Neutrophil (primary cell): ENCODE measurements around the gene SLC7A1.

ENCODE experiments used
- H3K27ac ChIP-seq: fragments of 200-600 bp; sonication (generic); 2 replicates; pipeline ENCODE4 v1.5.1; 2016; ENCODE audit warnings: mild to moderate bottlenecking, moderate library complexity
- H3K27me3 ChIP-seq: fragments of 200-600 bp; sonication (generic); 2 replicates; pipeline ENCODE4 v1.6.0; 2016; ENCODE audit warnings: mild to moderate bottlenecking
- H3K36me3 ChIP-seq: fragments of 200-600 bp; sonication (generic); 2 replicates; pipeline ENCODE4 v1.5.1; 2017
- H3K4me1 ChIP-seq, 2 experiments: fragments of 200-600 bp in 1 of 2; sonication (generic) in 1 of 2; 1 replicate in 1 of 2; 2 replicates in 1 of 2; pipeline versions ENCODE4 v1.5.1 to v1.6.1; 2013 to 2016; ENCODE audit warnings: low read depth in 1 of 2, low read length in 1 of 2, mild to moderate bottlenecking in 1 of 2, moderate library complexity in 1 of 2; ENCODE audit not compliant: control insufficient read depth in 1 of 2, insufficient read depth in 1 of 2
- H3K4me3 ChIP-seq, 2 experiments: fragments of 200-600 bp in 1 of 2; sonication (generic) in 1 of 2; 1 replicate in 1 of 2; 2 replicates in 1 of 2; pipeline ENCODE4 v1.5.1; 2013 to 2016; ENCODE audit warnings: low read depth in 1 of 2, low read length in 1 of 2, mild to moderate bottlenecking in 1 of 2, moderate library complexity in 1 of 2
- H3K9me3 ChIP-seq: fragments of 200-600 bp; sonication (generic); 2 replicates; pipeline ENCODE4 v1.5.1; 2016
- TF ChIP-seq, protein P1 (sequence below): fragments of 200-600 bp; sonication (generic); IDR thresholded peaks from 2 replicates; pipeline ENCODE4 v1.5.1; 2016; ENCODE audit warnings: antibody characterized with exemption

Gene SLC7A1

DNA sequence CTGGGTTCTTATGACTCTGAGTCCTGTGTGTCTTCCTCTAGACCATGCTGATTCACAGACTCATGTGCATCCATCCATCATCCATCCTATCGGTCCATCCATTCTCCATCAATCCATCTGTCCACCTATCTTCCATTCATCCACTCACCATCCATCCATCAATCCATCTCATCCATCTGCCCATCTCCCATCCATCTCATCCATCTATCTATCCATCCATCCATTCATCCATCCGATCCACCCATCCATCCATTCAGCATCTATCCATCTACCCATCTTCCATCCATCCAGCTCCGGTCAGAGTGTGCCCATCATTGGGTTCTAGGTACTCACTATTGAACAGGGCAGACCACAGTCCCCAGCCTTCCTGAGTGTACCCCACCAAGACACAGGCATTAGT is 75.6 kb downstream of the SLC7A1 start:
- Histone ChIP-seq H3K27ac (no peak overlapping the region), H3K4me3 (no peak overlapping the region), H3K9me3 (no peaks in the 10 kb centered on the region), H3K36me3 (peaks cover 53% of the 10 kb centered on the region), H3K4me1 (peaks cover 6 to 10% of the 10 kb centered on the region in 2 experiments), H3K27me3 (no peaks in the 10 kb centered on the region)
- TF ChIP-seq, protein P1, sequence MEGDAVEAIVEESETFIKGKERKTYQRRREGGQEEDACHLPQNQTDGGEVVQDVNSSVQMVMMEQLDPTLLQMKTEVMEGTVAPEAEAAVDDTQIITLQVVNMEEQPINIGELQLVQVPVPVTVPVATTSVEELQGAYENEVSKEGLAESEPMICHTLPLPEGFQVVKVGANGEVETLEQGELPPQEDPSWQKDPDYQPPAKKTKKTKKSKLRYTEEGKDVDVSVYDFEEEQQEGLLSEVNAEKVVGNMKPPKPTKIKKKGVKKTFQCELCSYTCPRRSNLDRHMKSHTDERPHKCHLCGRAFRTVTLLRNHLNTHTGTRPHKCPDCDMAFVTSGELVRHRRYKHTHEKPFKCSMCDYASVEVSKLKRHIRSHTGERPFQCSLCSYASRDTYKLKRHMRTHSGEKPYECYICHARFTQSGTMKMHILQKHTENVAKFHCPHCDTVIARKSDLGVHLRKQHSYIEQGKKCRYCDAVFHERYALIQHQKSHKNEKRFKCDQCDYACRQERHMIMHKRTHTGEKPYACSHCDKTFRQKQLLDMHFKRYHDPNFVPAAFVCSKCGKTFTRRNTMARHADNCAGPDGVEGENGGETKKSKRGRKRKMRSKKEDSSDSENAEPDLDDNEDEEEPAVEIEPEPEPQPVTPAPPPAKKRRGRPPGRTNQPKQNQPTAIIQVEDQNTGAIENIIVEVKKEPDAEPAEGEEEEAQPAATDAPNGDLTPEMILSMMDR = no peak

GRCh38 chr13:29516880-29517279 is 78.6 kb downstream of the SLC7A1 start:
- H3K9me3 ChIP-seq = no peaks in the 10 kb centered on the region
- H3K4me1 ChIP-seq = peaks cover 6 to 10% of the 10 kb centered on the region in 2 experiments
- no peak overlapping the region for H3K4me3 ChIP-seq
- H3K36me3 ChIP-seq = peaks cover 50% of the 10 kb centered on the region
- no peak overlapping the region for H3K27ac ChIP-seq
- no peaks in the 10 kb centered on the region for H3K27me3 ChIP-seq
- TF ChIP-seq, protein P1 = no peak

GRCh38 chr13:29516012-29516411 is 79.5 kb downstream of the SLC7A1 start:
- TF ChIP-seq, protein P1 = no peak
- H3K4me1 ChIP-seq = peaks cover 6 to 10% of the 10 kb centered on the region in 2 experiments
- no peak overlapping the region for H3K4me3 ChIP-seq
- H3K36me3 ChIP-seq = peaks cover 42% of the 10 kb centered on the region
- H3K27ac ChIP-seq = no peak overlapping the region
- no peaks in the 10 kb centered on the region for H3K9me3 ChIP-seq
- H3K27me3 ChIP-seq = no peaks in the 10 kb centered on the region

DNA sequence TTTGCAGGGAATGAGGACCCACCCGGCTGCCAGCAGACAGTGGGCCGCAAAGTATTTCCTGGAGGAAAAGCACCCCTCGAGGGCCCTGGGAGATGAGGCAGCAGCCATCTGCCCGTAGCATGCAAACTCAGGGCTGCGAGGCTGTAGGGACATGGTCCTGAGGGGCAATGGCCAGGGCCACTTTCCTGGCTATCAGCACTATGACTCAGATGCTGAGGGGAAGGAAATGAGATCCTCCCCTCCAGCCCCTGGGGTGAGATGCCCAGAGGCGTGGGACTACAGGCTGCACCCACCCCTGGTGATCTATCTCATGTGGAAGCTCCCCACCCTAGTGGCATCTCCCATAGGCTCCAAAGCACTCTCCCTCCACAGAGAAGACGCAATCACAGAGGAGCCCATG is 80.1 kb downstream of the SLC7A1 start:
- no peak overlapping the region for H3K27ac ChIP-seq
- H3K9me3 ChIP-seq = no peaks in the 10 kb centered on the region
- H3K36me3 ChIP-seq = peaks cover 37% of the 10 kb centered on the region
- H3K4me3 ChIP-seq = no peak overlapping the region
- peaks cover 6 to 10% of the 10 kb centered on the region in 2 experiments for H3K4me1 ChIP-seq
- no peaks in the 10 kb centered on the region for H3K27me3 ChIP-seq
- TF ChIP-seq, protein P1 = no peak

GRCh38 chr13:29514720-29515310 is 80.7 kb downstream of the SLC7A1 start:
- no peaks in the 10 kb centered on the region for H3K9me3 ChIP-seq
- no peaks in the 10 kb centered on the region for H3K27me3 ChIP-seq
- H3K27ac ChIP-seq = no peak overlapping the region
- H3K36me3 ChIP-seq = peaks cover 37% of the 10 kb centered on the region
- TF ChIP-seq, protein P1 = no peak
- H3K4me1 ChIP-seq = peaks cover 6 to 10% of the 10 kb centered on the region in 2 experiments
- no peak overlapping the region for H3K4me3 ChIP-seq
